H1 (cell line): Measurements from ENCODE around the gene CIB2. TPM values are rescaled to one million over a fixed set of nuclear protein-coding genes. Genes with fewer than 3 reads are reported as not detected.

ENCODE experiments used
- CTCF ChIA-PET: fragments of 300-600 bp; sonication (Branson Sonifier 250); formaldehyde crosslinking; loops from one replicate; lab custom pipeline; 2021; ENCODE audit not compliant: partially characterized antibody; lab: Charles Lee
- POLR2A ChIA-PET: fragments of 300-600 bp; sonication (Branson Sonifier 250); formaldehyde crosslinking; loops from one replicate; lab custom pipeline; 2021; ENCODE audit warnings: inconsistent platforms; ENCODE audit not compliant: partially characterized antibody; lab: Charles Lee
- DNase-seq, 2 experiments: peaks; one replicate each; pipeline versions ENCODE4 v3.0.0 to v3.0.0-alpha.2; 2010 to 2022; ENCODE audit warnings: low spot score in 2 of 2, low read depth in 1 of 2, mixed read lengths in 1 of 2
- FAIRE-seq: peaks from 2 replicates; lab custom pipeline; 2011; peaks lifted over from hg19 to GRCh38; lab: Jason Lieb, UNC
- H2AFZ ChIP-seq: 2 replicates; pipeline ENCODE4 v1.8.1; 2012; ENCODE audit warnings: low read length, inconsistent platforms
- H2AK5ac ChIP-seq: 2 replicates; pipeline ENCODE4 v1.6.1; 2013; ENCODE audit warnings: low read depth, low read length
- H2BK120ac ChIP-seq: replicated peaks from 2 replicates; pipeline ENCODE3; 2013; ENCODE audit warnings: low read depth, low read length, inconsistent platforms
- H2BK12ac ChIP-seq: 2 replicates; pipeline ENCODE4 v1.6.1; 2013; ENCODE audit warnings: low read depth, low read length
- H2BK15ac ChIP-seq: 2 replicates; pipeline ENCODE4 v1.6.1; 2013; ENCODE audit warnings: low read length
- H2BK20ac ChIP-seq: 2 replicates; pipeline ENCODE4 v1.6.1; 2013; ENCODE audit warnings: low read length
- H2BK5ac ChIP-seq: 2 replicates; pipeline ENCODE4 v1.6.1; 2013; ENCODE audit warnings: low read depth, low read length
- H3K14ac ChIP-seq: 2 replicates; pipeline ENCODE4 v1.6.1; 2013; ENCODE audit warnings: inconsistent platforms; ENCODE audit not compliant: insufficient read length
- H3K18ac ChIP-seq: 2 replicates; pipeline ENCODE4 v1.6.1; 2013; ENCODE audit warnings: low read length; ENCODE audit errors: extremely low read depth
- H3K23ac ChIP-seq: 2 replicates; pipeline ENCODE4 v1.6.1; 2013; ENCODE audit warnings: inconsistent platforms; ENCODE audit not compliant: insufficient read length
- H3K23me2 ChIP-seq: 2 replicates; pipeline ENCODE4 v1.6.1; 2013; ENCODE audit warnings: low read depth, low read length
- H3K27ac ChIP-seq: 2 replicates; pipeline ENCODE4 v1.6.1; 2011; ENCODE audit warnings: low read depth, low read length, inconsistent platforms
- H3K27me3 ChIP-seq, 4 experiments: replicated peaks in 1 of 4; 1 replicate in 1 of 4; 2 replicates in 3 of 4; pipeline versions ENCODE4 v1.6.1 to v1.8.1; 2011 to 2013; ENCODE audit warnings: low read length in 3 of 4, mild to moderate bottlenecking in 3 of 4, inconsistent platforms in 2 of 4, mixed read lengths in 2 of 4, moderate library complexity in 1 of 4; ENCODE audit not compliant: control insufficient read depth in 3 of 4, insufficient read depth in 3 of 4; ENCODE audit errors: extremely low read depth in 1 of 4
- H3K36me3 ChIP-seq, 4 experiments: 2 replicates each; pipeline versions ENCODE4 v1.6.1 to v1.8.1; 2011 to 2013; ENCODE audit warnings: mild to moderate bottlenecking in 4 of 4, low read length in 3 of 4, moderate library complexity in 2 of 4, control low read depth in 1 of 4, inconsistent platforms in 1 of 4; ENCODE audit not compliant: insufficient read depth in 4 of 4, control insufficient read depth in 2 of 4
- H3K4ac ChIP-seq: replicated peaks from 2 replicates; pipeline ENCODE3; 2013; ENCODE audit warnings: low read length, low read depth, mixed read lengths, inconsistent platforms; ENCODE audit not compliant: insufficient read length
- H3K4me1 ChIP-seq, 4 experiments: replicated peaks in 1 of 4; 1 replicate in 1 of 4; 2 replicates in 3 of 4; pipeline versions ENCODE4 v1.6.1 to v1.8.1; 2011 to 2013; ENCODE audit warnings: low read length in 3 of 4, inconsistent platforms in 2 of 4, mixed read lengths in 1 of 4; ENCODE audit not compliant: insufficient read depth in 4 of 4, control insufficient read depth in 3 of 4
- H3K4me2 ChIP-seq, 2 experiments: 2 replicates each; pipeline versions ENCODE4 v1.6.1 to v1.8.1; 2011 to 2013; ENCODE audit warnings: low read depth in 2 of 2, low read length in 2 of 2, control low read depth in 1 of 2, inconsistent platforms in 1 of 2, mild to moderate bottlenecking in 1 of 2; ENCODE audit not compliant: insufficient read depth in 1 of 2
- H3K4me3 ChIP-seq, 4 experiments: fragments of 200-600, 300-600 bp in 1 of 4; sonication (generic), shearing (Covaris generic), sonication (Bioruptor Twin) in 1 of 4; 2 replicates each; pipeline versions ENCODE4 v1.5.1 to v1.8.1; 2011 to 2016; ENCODE audit warnings: low read length in 4 of 4, low read depth in 3 of 4, control low read depth in 2 of 4, inconsistent platforms in 2 of 4, mild to moderate bottlenecking in 2 of 4, mixed read lengths in 1 of 4, moderate library complexity in 1 of 4; ENCODE audit not compliant: insufficient read depth in 2 of 4; ENCODE audit errors: extremely low read depth in 1 of 4
- H3K56ac ChIP-seq: replicated peaks from 2 replicates; pipeline ENCODE3; 2013; ENCODE audit warnings: low read depth, mild to moderate bottlenecking, mixed read lengths, low read length, inconsistent platforms; ENCODE audit not compliant: insufficient read length
- H3K79me1 ChIP-seq: 2 replicates; pipeline ENCODE4 v1.6.1; 2013; ENCODE audit warnings: low read depth, low read length, control low read depth
- H3K79me2 ChIP-seq, 2 experiments: 2 replicates each; pipeline versions ENCODE4 v1.6.1 to v1.8.1; 2012 to 2013; ENCODE audit warnings: low read length in 2 of 2, mild to moderate bottlenecking in 2 of 2, inconsistent platforms in 1 of 2; ENCODE audit not compliant: insufficient read depth in 2 of 2, control insufficient read depth in 1 of 2
- H3K9ac ChIP-seq, 4 experiments: replicated peaks in 1 of 4; 1 replicate in 1 of 4; 2 replicates in 3 of 4; pipeline versions ENCODE4 v1.6.1 to v1.8.1; 2011 to 2013; ENCODE audit warnings: low read depth in 3 of 4, low read length in 3 of 4, control low read depth in 2 of 4, mild to moderate bottlenecking in 2 of 4, moderate library complexity in 2 of 4, inconsistent platforms in 1 of 4; ENCODE audit errors: extremely low read depth in 1 of 4
- H3K9me3 ChIP-seq, 2 experiments: 2 replicates each; pipeline versions ENCODE4 v1.6.1 to v1.8.1; 2012 to 2013; ENCODE audit warnings: mild to moderate bottlenecking in 2 of 2, moderate library complexity in 2 of 2, control low read depth in 1 of 2, inconsistent platforms in 1 of 2, low read depth in 1 of 2, low read length in 1 of 2, mixed read lengths in 1 of 2; ENCODE audit not compliant: insufficient read depth in 2 of 2
- H4K20me1 ChIP-seq, 2 experiments: replicated peaks in 1 of 2; 2 replicates each; pipeline versions ENCODE3 to v1.8.1; 2011 to 2013; ENCODE audit warnings: inconsistent platforms in 2 of 2, low read length in 2 of 2, mild to moderate bottlenecking in 1 of 2; ENCODE audit not compliant: insufficient read depth in 2 of 2, control insufficient read depth in 1 of 2
- H4K5ac ChIP-seq: 2 replicates; pipeline ENCODE4 v1.6.1; 2013; ENCODE audit warnings: low read length, low read depth, mixed read lengths, inconsistent platforms; ENCODE audit not compliant: insufficient read length
- H4K8ac ChIP-seq: 2 replicates; pipeline ENCODE4 v1.8.0; 2013; ENCODE audit warnings: mild to moderate bottlenecking, moderate library complexity, low read length, inconsistent platforms; ENCODE audit not compliant: insufficient read depth; ENCODE audit errors: extremely low read depth
- H4K91ac ChIP-seq: replicated peaks from 2 replicates; pipeline ENCODE3; 2013; ENCODE audit warnings: low read length, mixed read lengths, inconsistent platforms; ENCODE audit not compliant: insufficient read length
- BRCA1 ChIP-seq: IDR thresholded peaks from 2 replicates; pipeline ENCODE4 v1.6.1; 2012; ENCODE audit warnings: low read depth, low read length, improper control_type of control experiment
- TBP ChIP-seq: IDR thresholded peaks from 2 replicates; pipeline ENCODE4 v1.6.1; 2011; ENCODE audit warnings: low read depth, low read length, improper control_type of control experiment
- WGBS, 2 experiments: shearing (Covaris generic) in 1 of 2; methylation state at CpG; one replicate each; pipeline versions ENCODE4 v1.1.6 to v1.1.7; 2013 to 2015; ENCODE audit warnings: low lambda C conversion rate in 2 of 2, mixed read lengths in 2 of 2, inconsistent platforms in 1 of 2, low coverage in 1 of 2, missing lambda C conversion rate in 1 of 2; ENCODE audit not compliant: insufficient replicate concordance in 2 of 2, insufficient coverage in 1 of 2, insufficient read length in 1 of 2; ENCODE audit errors: extremely low coverage in 1 of 2, missing lambda C conversion rate in 1 of 2; 5-methylcytosine and 5-hydroxymethylcytosine counted together
- polyA plus RNA-seq, 7 experiments: library from polyadenylated mRNA; depleted of rRNA in 3 of 7; stranded (reverse) in 5 of 7; unstranded in 2 of 7; fragments of >200 nt in 5 of 7; fragments of 200-250 nt in 2 of 7; gene quantifications; 1 replicate in 5 of 7; 2 replicates in 1 of 7; 4 replicates in 1 of 7; pipeline versions ENCODE4 v1.2.1 to v1.2.3, GENCODE V29; 2011 to 2013; ENCODE audit warnings: missing spikeins in 2 of 7, mixed read lengths in 2 of 7
- total RNA-seq: library from RNA; stranded (reverse); fragmentation: NEBNext Ultra II Directional; extraction: Animal tissue kit (Norgen Biotek cat#: 25700); gene quantifications from 2 replicates; pipeline ENCODE4 v1.2.1, GENCODE V29; 2021

CIB2 gene
- total and polyA plus RNA-seq, 2 of the 8 experiments (the other 6 are each of a cell fraction or from before 2014, with no cell fraction given): 41.5 to 45.8 TPM

- Histone ChIP-seq H3K27ac (no peak overlapping the region), H3K18ac (no peak overlapping the region), H3K56ac (no peak overlapping the region), H3K79me1 (no peaks in the 10 kb centered on the region), H3K23me2 (no peaks in the 10 kb centered on the region), H3K23ac (no peak overlapping the region), H2BK5ac (no peak overlapping the region), H3K14ac (no peak overlapping the region), H3K36me3 (peaks cover 0 to 6% (median 1%) of the 10 kb centered on the region in 4 experiments; a peak in 3 of 8 replicates), H4K5ac (no peak overlapping the region), H3K4me3 (no peak overlapping the region), H3K9ac (no peak overlapping the region), H2AK5ac (no peak overlapping the region), H2BK120ac (no peak overlapping the region), H2BK12ac (no peak overlapping the region), H4K91ac (no peak overlapping the region), H2AFZ (no peak overlapping the region), H4K20me1 (peaks cover 2 to 3% of the 10 kb centered on the region in 2 experiments), H3K4ac (no peak overlapping the region), H3K27me3 (no peaks in the 10 kb centered on the region), H4K8ac (no peak overlapping the region), H3K9me3 (no peaks in the 10 kb centered on the region), H3K4me2 (no peak overlapping the region), H2BK15ac (no peak overlapping the region), H3K4me1 (peaks cover 0 to 5% (median 1%) of the 10 kb centered on the region in 4 experiments; a peak in 1 of 7 replicates), H3K79me2 (no peaks in the 10 kb centered on the region), H2BK20ac (no peak overlapping the region)
- POLR2A ChIA-PET: interaction anchor here (0.9 to 2.1 kb wide), 4 partner anchors 10 to 150 kb away, joined by 3 to 5 read pairs (median 4); partner anchors contain the start of gene IDH3A
- CTCF ChIA-PET: interaction anchor here (0.5 to 16.8 kb wide), 60 partner anchors 12 to 642 kb away, joined by 3 to 226 read pairs (median 6); partner anchors contain the start of genes CIB2, SH2D7 and TBC1D2B
- WGBS, 2 experiments: 91% methylated on average over 12 of the region's 12 CpGs; no CpG with 5 or more reads in 1 of the 2 experiments
- DNase-seq (no peak), FAIRE-seq (no peak)
- no peak for TF ChIP-seq BRCA1
- TF ChIP-seq TBP: no peak
Measured at GRCh38 chr15:78109156-78109555, 22.1 kb downstream of the CIB2 start.
